Measurements from ENCODE around the gene SPINK4.

SPINK4 gene

GRCh38 chr9:33239921-33240320 lies at the start of gene SPINK4:
Gene SPINK4, plus strand, starts transcription at chr9:33240167. Its CDS starts 42 bp downstream, at chr9:33240209.
- no peak for DNase-seq

GRCh38 chr9:33192493-33193255 lies 47.3 kb upstream of the SPINK4 start:
- no peak for DNase-seq

GRCh38 chr9:33193818-33194217 lies 46.1 kb upstream of the SPINK4 start:
- DNase-seq: no peak

GRCh38 chr9:33196736-33197135 lies 43.2 kb upstream of the SPINK4 start:
- DNase-seq: no peak

- no peak for DNase-seq
Observed at GRCh38 chr9:33197279-33198152, 42.5 kb upstream of the SPINK4 start.

- DNase-seq: no peak
Observed at GRCh38 chr9:33198165-33198564, 41.8 kb upstream of the SPINK4 start.

- no peak for DNase-seq
Observed at GRCh38 chr9:33202018-33202417, 37.9 kb upstream of the SPINK4 start.

- DNase-seq: no peak
Observed at GRCh38 chr9:33202552-33203201, 37.3 kb upstream of the SPINK4 start.

- no peak for DNase-seq
Observed at GRCh38 chr9:33209394-33209793, 30.6 kb upstream of the SPINK4 start.

- no peak for DNase-seq
Observed at GRCh38 chr9:33210006-33210715, 29.8 kb upstream of the SPINK4 start.

GRCh38 chr9:33211695-33212393 lies 28.1 kb upstream of the SPINK4 start:
- no peak for DNase-seq

GRCh38 chr9:33220681-33221567 lies 19.0 kb upstream of the SPINK4 start:
- no peak for DNase-seq

- DNase-seq: no peak
Observed at GRCh38 chr9:33221568-33221884, 18.4 kb upstream of the SPINK4 start.

GRCh38 chr9:33222031-33222430 lies 17.9 kb upstream of the SPINK4 start:
- no peak for DNase-seq

- DNase-seq: no peak
Observed at GRCh38 chr9:33223696-33224095, 16.3 kb upstream of the SPINK4 start.

- DNase-seq: peak; percentile 52
Observed at GRCh38 chr9:33225319-33226147, 14.4 kb upstream of the SPINK4 start.

GRCh38 chr9:33227008-33227398 lies 13.0 kb upstream of the SPINK4 start:
- DNase-seq: no peak

GRCh38 chr9:33227741-33228140 lies 12.2 kb upstream of the SPINK4 start:
- no peak for DNase-seq

GRCh38 chr9:33228606-33229005 lies 11.4 kb upstream of the SPINK4 start:
- no peak for DNase-seq

GRCh38 chr9:33229359-33230114 lies 10.4 kb upstream of the SPINK4 start:
- peak; percentile 66 for DNase-seq
